GM23338 (cell line): ENCODE results near the gene PIGS.

Experiments used
- CREB1 ChIP-seq: fragments of 250-450 bp; sonication (Bioruptor Pico); IDR thresholded peaks from 2 replicates; pipeline ENCODE4 v1.5.0; 2020; ENCODE audit warnings: low read depth, mild to moderate bottlenecking, moderate library complexity
- CTCF ChIP-seq, 2 experiments: fragments of 200-600 bp in 1 of 2; sonication (generic) in 1 of 2; conservative IDR thresholded peaks; 2 replicates each; pipeline versions ENCODE4 v1.5.1 to v1.6.1; 2016 to 2017; ENCODE audit warnings: antibody characterized with exemption in 2 of 2, low read depth in 2 of 2, mild to moderate bottlenecking in 2 of 2, moderate library complexity in 1 of 2
- ETS1 ChIP-seq: IDR thresholded peaks from 2 replicates; pipeline ENCODE4 v1.6.1; 2016; ENCODE audit warnings: antibody characterized with exemption
- EZH2 ChIP-seq: fragments of 200-600 bp; sonication (generic); IDR thresholded peaks from one replicate; pipeline ENCODE4 v1.8.0; 2017; ENCODE audit warnings: antibody characterized with exemption, mild to moderate bottlenecking, low read depth; ENCODE audit not compliant: unreplicated experiment
- EZH2phosphoT487 ChIP-seq: fragments of 200-600 bp; sonication (generic); IDR thresholded peaks from one replicate; pipeline ENCODE4 v1.8.1; 2018; ENCODE audit warnings: antibody characterized with exemption; ENCODE audit not compliant: unreplicated experiment
- NANOG ChIP-seq: IDR thresholded peaks from 2 replicates; pipeline ENCODE4 v1.6.1; 2016; ENCODE audit warnings: antibody characterized with exemption, borderline replicate concordance
- POLR2AphosphoS5 ChIP-seq: IDR thresholded peaks from 2 replicates; pipeline ENCODE4 v1.6.1; 2016; ENCODE audit warnings: antibody characterized with exemption, low read depth
- ZNF114 ChIP-seq: fragments of 250-450 bp; sonication (Bioruptor Pico); IDR thresholded peaks from 2 replicates; pipeline ENCODE4 v1.5.0; 2020; ENCODE audit warnings: mild to moderate bottlenecking, moderate library complexity
- ZNF331 ChIP-seq: fragments of 250-450 bp; sonication (Bioruptor Pico); IDR thresholded peaks from 2 replicates; pipeline ENCODE4 v1.5.0; 2020; ENCODE audit warnings: low read depth, mild to moderate bottlenecking, moderate library complexity
- ZNF462 ChIP-seq: fragments of 250-450 bp; sonication (Bioruptor Pico); IDR thresholded peaks from 2 replicates; pipeline ENCODE4 v1.5.0; 2020; ENCODE audit warnings: mild to moderate bottlenecking, moderate library complexity
- TF ChIP-seq, protein P1 (sequence below): IDR thresholded peaks from one replicate; pipeline ENCODE4 v1.6.1; 2018; ENCODE audit warnings: antibody characterized with exemption; ENCODE audit not compliant: unreplicated experiment

- TF ChIP-seq CTCF (conservative IDR thresholded peaks at IDR 0.05; ENCODE audit: low read depth in 2 of 2) (no peak), POLR2AphosphoS5 (no peak), ZNF331 (CRISPR knock-in tag) (no peak), CREB1 (no peak), EZH2 (no peak), ETS1 (no peak), EZH2phosphoT487 (no peak), ZNF462 (no peak), ZNF114 (CRISPR knock-in tag) (no peak), NANOG (no peak)
- TF ChIP-seq, protein P1, sequence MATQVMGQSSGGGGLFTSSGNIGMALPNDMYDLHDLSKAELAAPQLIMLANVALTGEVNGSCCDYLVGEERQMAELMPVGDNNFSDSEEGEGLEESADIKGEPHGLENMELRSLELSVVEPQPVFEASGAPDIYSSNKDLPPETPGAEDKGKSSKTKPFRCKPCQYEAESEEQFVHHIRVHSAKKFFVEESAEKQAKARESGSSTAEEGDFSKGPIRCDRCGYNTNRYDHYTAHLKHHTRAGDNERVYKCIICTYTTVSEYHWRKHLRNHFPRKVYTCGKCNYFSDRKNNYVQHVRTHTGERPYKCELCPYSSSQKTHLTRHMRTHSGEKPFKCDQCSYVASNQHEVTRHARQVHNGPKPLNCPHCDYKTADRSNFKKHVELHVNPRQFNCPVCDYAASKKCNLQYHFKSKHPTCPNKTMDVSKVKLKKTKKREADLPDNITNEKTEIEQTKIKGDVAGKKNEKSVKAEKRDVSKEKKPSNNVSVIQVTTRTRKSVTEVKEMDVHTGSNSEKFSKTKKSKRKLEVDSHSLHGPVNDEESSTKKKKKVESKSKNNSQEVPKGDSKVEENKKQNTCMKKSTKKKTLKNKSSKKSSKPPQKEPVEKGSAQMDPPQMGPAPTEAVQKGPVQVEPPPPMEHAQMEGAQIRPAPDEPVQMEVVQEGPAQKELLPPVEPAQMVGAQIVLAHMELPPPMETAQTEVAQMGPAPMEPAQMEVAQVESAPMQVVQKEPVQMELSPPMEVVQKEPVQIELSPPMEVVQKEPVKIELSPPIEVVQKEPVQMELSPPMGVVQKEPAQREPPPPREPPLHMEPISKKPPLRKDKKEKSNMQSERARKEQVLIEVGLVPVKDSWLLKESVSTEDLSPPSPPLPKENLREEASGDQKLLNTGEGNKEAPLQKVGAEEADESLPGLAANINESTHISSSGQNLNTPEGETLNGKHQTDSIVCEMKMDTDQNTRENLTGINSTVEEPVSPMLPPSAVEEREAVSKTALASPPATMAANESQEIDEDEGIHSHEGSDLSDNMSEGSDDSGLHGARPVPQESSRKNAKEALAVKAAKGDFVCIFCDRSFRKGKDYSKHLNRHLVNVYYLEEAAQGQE: no peak
Measured at GRCh38 chr17:28610376-28610775, 39.1 kb upstream of the PIGS start.
